ENCODE data around the gene L3MBTL4. TPM values are rescaled to one million over a fixed set of nuclear protein-coding genes. Genes with fewer than 3 reads are reported as not detected.

Gene L3MBTL4
- total RNA-seq (2022; extraction: Qiagen RNA extraction), result not detected in 5 replicates

DNA sequence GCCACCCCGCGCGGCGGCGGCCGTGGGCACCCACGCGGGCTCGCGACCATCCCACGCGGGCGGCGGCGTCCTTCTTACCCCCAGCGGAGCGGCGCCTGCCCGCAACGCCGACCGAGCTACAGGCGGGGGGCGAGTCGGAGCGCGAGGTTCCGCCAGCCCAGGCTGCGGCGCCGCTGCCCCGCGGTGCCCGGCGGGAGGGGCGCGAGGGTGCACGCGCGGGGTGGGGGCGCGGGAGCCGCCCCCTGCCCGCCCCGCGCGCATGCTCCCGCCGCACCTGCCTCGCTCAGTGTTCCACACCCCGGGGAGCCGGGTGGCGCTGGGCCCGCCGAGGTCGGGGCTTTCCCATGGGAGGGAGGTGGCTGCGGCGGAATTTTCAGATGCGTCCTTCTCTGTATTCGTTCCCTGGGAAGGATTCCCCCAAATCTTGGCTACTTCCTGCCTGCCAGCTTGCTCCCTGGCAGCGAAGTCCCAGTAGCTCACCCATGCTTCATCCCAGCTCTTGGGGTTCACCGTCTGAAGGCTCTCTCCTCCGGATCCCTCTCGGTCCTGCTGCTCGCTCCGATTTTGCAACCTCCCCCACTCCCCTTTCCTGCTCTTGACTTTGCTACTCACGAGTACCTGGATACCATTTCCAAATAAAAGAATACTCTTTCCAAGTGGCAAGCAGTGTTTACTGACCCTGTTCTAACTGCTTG, at the start of gene L3MBTL4:
Gene L3MBTL4, minus strand, starts transcription at position 189 of the 695 bp plus-strand sequence. CDS start 103,286 bp downstream, outside the sequence.

All from A549 treated with Mapracorat at 1 μM for 4 hours (cell line).